IMR-90 (cell line): ENCODE data around the gene SFXN3. TPM values are rescaled to one million over a fixed set of nuclear protein-coding genes. Genes with fewer than 3 reads are reported as not detected.
A peak's percentile ranks its signal among the peaks of the same experiment; 100 is the strongest.

ENCODE experiments used
- ATAC-seq: fragments of 200-7000 bp; cut with Tn5 transposase; 2 replicates; pipeline ENCODE4 v1.9.1; 2020; ENCODE audit warnings: low read depth, mild to moderate bottlenecking, moderate library complexity
- BruUV-seq: library from RNA; stranded (reverse); fragments of 400-500 nt; replicated peaks from 2 replicates; lab custom pipeline; 2021; lab: Mats Ljungman, UMichigan
- CTCF ChIA-PET: fragments of 300-600 bp; formaldehyde crosslinking; extraction: SDS; loops from one replicate; lab custom pipeline; 2021; ENCODE audit warnings: antibody characterized with exemption; lab: Yijun Ruan, JAX
- POLR2A ChIA-PET: fragments of 300-600 bp; sonication (Branson Sonifier 250); formaldehyde crosslinking; loops from one replicate; lab custom pipeline; 2022; ENCODE audit warnings: antibody characterized with exemption; ENCODE audit not compliant: unreplicated experiment; lab: Charles Lee
- DNase-seq: peaks from one replicate; pipeline ENCODE4 v3.0.0; 2013
- H2AFZ ChIP-seq: replicated peaks from 2 replicates; pipeline ENCODE3; 2013; ENCODE audit warnings: low read length, mild to moderate bottlenecking; ENCODE audit not compliant: poor library complexity
- H2AK5ac ChIP-seq: 2 replicates; pipeline ENCODE4 v1.6.1; 2013; ENCODE audit warnings: low read depth, low read length, inconsistent platforms
- H2AK9ac ChIP-seq: replicated peaks from 2 replicates; pipeline ENCODE3; 2013; ENCODE audit warnings: mild to moderate bottlenecking, low read depth, low read length, moderate library complexity; ENCODE audit not compliant: poor library complexity
- H2BK120ac ChIP-seq: 2 replicates; pipeline ENCODE4 v1.6.1; 2013; ENCODE audit warnings: low read depth, low read length, inconsistent platforms
- H2BK15ac ChIP-seq: 3 replicates; pipeline ENCODE4 v1.6.1; 2013; ENCODE audit warnings: low read depth, low read length, inconsistent platforms
- H2BK20ac ChIP-seq: 2 replicates; pipeline ENCODE4 v1.6.1; 2013; ENCODE audit warnings: low read depth, mild to moderate bottlenecking, inconsistent platforms, low read length, moderate library complexity
- H2BK5ac ChIP-seq: 2 replicates; pipeline ENCODE4 v1.6.1; 2013; ENCODE audit warnings: mild to moderate bottlenecking, low read depth, low read length, inconsistent platforms; ENCODE audit not compliant: poor library complexity, severe bottlenecking
- H3K14ac ChIP-seq: replicated peaks from 2 replicates; pipeline ENCODE4 v1.6.1; 2013; ENCODE audit warnings: low read depth, low read length, inconsistent platforms
- H3K18ac ChIP-seq: 2 replicates; pipeline ENCODE4 v1.6.1; 2013; ENCODE audit warnings: low read depth, low read length, control low read depth
- H3K23ac ChIP-seq: 2 replicates; pipeline ENCODE4 v1.6.1; 2013; ENCODE audit warnings: low read depth, low read length, inconsistent platforms
- H3K27ac ChIP-seq: 2 replicates; pipeline ENCODE4 v1.5.1; 2013; ENCODE audit warnings: mild to moderate bottlenecking, control low read depth, low read length; ENCODE audit not compliant: insufficient read depth
- H3K27me3 ChIP-seq: 2 replicates; pipeline ENCODE4 v1.6.1; 2013; ENCODE audit warnings: low read length; ENCODE audit not compliant: control insufficient read depth, insufficient read depth
- H3K36me3 ChIP-seq: 2 replicates; pipeline ENCODE4 v1.6.1; 2013; ENCODE audit warnings: low read length, mixed read lengths; ENCODE audit not compliant: control insufficient read depth, insufficient read depth
- H3K4ac ChIP-seq: 2 replicates; pipeline ENCODE4 v1.6.1; 2013; ENCODE audit warnings: low read depth, low read length, inconsistent platforms
- H3K4me1 ChIP-seq: 2 replicates; pipeline ENCODE4 v1.6.1; 2013; ENCODE audit warnings: low read length, mixed read lengths; ENCODE audit not compliant: control insufficient read depth, insufficient read depth
- H3K4me2 ChIP-seq: 2 replicates; pipeline ENCODE4 v1.6.1; 2013; ENCODE audit warnings: low read depth, mild to moderate bottlenecking, control low read depth, low read length, moderate library complexity
- H3K4me3 ChIP-seq: 2 replicates; pipeline ENCODE4 v1.5.1; 2013; ENCODE audit warnings: low read depth, mild to moderate bottlenecking, control low read depth, low read length, moderate library complexity; ENCODE audit not compliant: insufficient read depth
- H3K56ac ChIP-seq: 2 replicates; pipeline ENCODE4 v1.6.1; 2013; ENCODE audit warnings: low read length, inconsistent platforms; ENCODE audit not compliant: insufficient read depth; ENCODE audit errors: extremely low read depth
- H3K79me1 ChIP-seq, 2 experiments: 2 replicates each; pipeline ENCODE4 v1.6.1; 2013; ENCODE audit warnings: low read length in 2 of 2, inconsistent platforms in 1 of 2, low read depth in 1 of 2
- H3K9ac ChIP-seq: 2 replicates; pipeline ENCODE4 v1.6.1; 2013; ENCODE audit warnings: low read depth, low read length, control low read depth
- H3K9me1 ChIP-seq: 2 replicates; pipeline ENCODE4 v1.6.1; 2013; ENCODE audit warnings: low read length, inconsistent platforms; ENCODE audit not compliant: insufficient read depth
- H3K9me3 ChIP-seq: 2 replicates; pipeline ENCODE4 v1.6.1; 2013; ENCODE audit warnings: low read length; ENCODE audit not compliant: control insufficient read depth, insufficient read depth
- H4K20me1 ChIP-seq: 2 replicates; pipeline ENCODE4 v1.6.1; 2013; ENCODE audit warnings: low read length, inconsistent platforms; ENCODE audit not compliant: insufficient read depth
- H4K5ac ChIP-seq: 2 replicates; pipeline ENCODE4 v1.6.1; 2013; ENCODE audit warnings: mild to moderate bottlenecking, low read depth, low read length, control low read depth
- H4K8ac ChIP-seq, 2 experiments: 2 replicates each; pipeline ENCODE4 v1.6.1; 2013; ENCODE audit warnings: low read depth in 2 of 2, low read length in 2 of 2, control low read depth in 1 of 2, inconsistent platforms in 1 of 2
- H4K91ac ChIP-seq: 2 replicates; pipeline ENCODE4 v1.6.1; 2013; ENCODE audit warnings: low read depth, low read length, inconsistent platforms; ENCODE audit not compliant: insufficient read depth
- BHLHE40 ChIP-seq: fragments of 150-350 bp; IDR thresholded peaks from 2 replicates; pipeline ENCODE4 v1.6.1; 2016; ENCODE audit warnings: mild to moderate bottlenecking, low read depth, low read length
- CEBPB ChIP-seq: IDR thresholded peaks from 2 replicates; pipeline ENCODE4 v1.6.1; 2012; ENCODE audit warnings: low read depth, low read length, improper control_type of control experiment
- CHD1 ChIP-seq: IDR thresholded peaks from 2 replicates; pipeline ENCODE4 v1.6.1; 2012; ENCODE audit warnings: low read depth, low read length, improper control_type of control experiment
- FOS ChIP-seq: fragments of 150-350 bp; IDR thresholded peaks from 2 replicates; pipeline ENCODE4 v1.6.1; 2016; ENCODE audit warnings: low read depth, low read length
- MAFK ChIP-seq: IDR thresholded peaks from 2 replicates; pipeline ENCODE4 v1.6.1; 2012; ENCODE audit warnings: low read depth, low read length, improper control_type of control experiment
- MAZ ChIP-seq: IDR thresholded peaks from 2 replicates; pipeline ENCODE4 v1.6.1; 2012; ENCODE audit warnings: low read depth, mild to moderate bottlenecking, low read length, improper control_type of control experiment, moderate library complexity, borderline replicate concordance
- MXI1 ChIP-seq: IDR thresholded peaks from 2 replicates; pipeline ENCODE4 v1.6.1; 2012; ENCODE audit warnings: low read depth, mild to moderate bottlenecking, low read length, moderate library complexity, borderline replicate concordance
- NFE2L2 ChIP-seq: fragments of 150-350 bp; IDR thresholded peaks from 2 replicates; pipeline ENCODE4 v1.6.1; 2016; ENCODE audit warnings: low read depth, mild to moderate bottlenecking, low read length
- POLR2A ChIP-seq: IDR thresholded peaks from 2 replicates; pipeline ENCODE4 v1.6.1; 2012; ENCODE audit warnings: mild to moderate bottlenecking, low read depth, low read length
- RAD21 ChIP-seq: IDR thresholded peaks from 2 replicates; pipeline ENCODE4 v1.6.1; 2012; ENCODE audit warnings: low read length, improper control_type of control experiment
- RFX5 ChIP-seq: IDR thresholded peaks from 2 replicates; pipeline ENCODE4 v1.8.0; 2012; ENCODE audit warnings: low read depth, mild to moderate bottlenecking, low read length, moderate library complexity
- SMC3 ChIP-seq: fragments of 150-350 bp; IDR thresholded peaks from 2 replicates; pipeline ENCODE4 v1.6.1; 2016; ENCODE audit warnings: low read depth, mild to moderate bottlenecking, antibody characterized with exemption, low read length, moderate library complexity
- WGBS, 2 experiments: methylation state at CpG; one replicate each; pipeline versions ENCODE4 v1.1.5 to v1.1.7; 2013; ENCODE audit warnings: missing lambda C conversion rate in 2 of 2; ENCODE audit not compliant: insufficient read length in 1 of 2; ENCODE audit errors: extremely low coverage in 2 of 2; 5-methylcytosine and 5-hydroxymethylcytosine counted together
- dilution Hi-C: fragments of 300-500 bp; cut with HindIII; formaldehyde crosslinking; loops from one replicate; pipeline ENCODE4 v1.14.3; 2018; ENCODE audit warnings: low sequenced_read_pairs; ENCODE audit not compliant: unreplicated experiment
- in situ Hi-C: fragments of 300-500 bp; cut with MboI; formaldehyde crosslinking; loops from 3 replicates; pipeline ENCODE4 v1.14.3; 2019; ENCODE audit warnings: low sequenced_read_pairs, inconsistent platforms, mixed read lengths
- intact Hi-C: fragments of 100-400 bp; cut with micrococcal nuclease; formaldehyde crosslinking; loops from 2 replicates; pipeline ENCODE4 v1.10.0; 2022
- polyA plus RNA-seq, 3 experiments: library from polyadenylated mRNA; depleted of rRNA; stranded (reverse); fragments of >200 nt; gene quantifications; 2 replicates each; pipeline ENCODE4 v1.2.3, GENCODE V29; 2012; ENCODE audit warnings: low replicate concordance in 1 of 3
- total RNA-seq: library from RNA; depleted of rRNA; stranded (reverse); fragments of >200 nt; gene quantifications from 2 replicates; pipeline ENCODE4 v1.2.3, GENCODE V29; 2012

Gene SFXN3
- total and polyA plus RNA-seq, 2 of the 4 experiments (the other 2 are of a cell fraction), result 64.7 to 77.2 TPM

DNA sequence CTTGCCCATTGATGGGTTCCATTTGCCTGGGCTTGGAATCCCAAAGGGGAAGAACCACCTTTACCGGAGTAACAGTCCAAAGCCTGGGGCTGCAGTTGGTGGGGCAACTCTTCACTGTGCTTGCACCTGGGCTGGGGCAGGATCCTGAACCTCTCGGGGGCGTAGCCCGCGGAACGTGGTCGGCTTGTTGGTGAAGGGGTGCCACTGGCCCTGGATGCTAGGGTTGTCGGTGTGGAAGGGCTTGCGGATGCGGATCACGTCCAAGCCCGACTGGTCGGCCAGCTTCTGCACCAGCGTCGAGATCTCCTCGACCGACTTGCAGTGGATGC is 44.4 kb upstream of the SFXN3 start:
- peak overlapping the region; percentile 93 for H3K4me2 ChIP-seq
- no peak overlapping the region for H3K18ac ChIP-seq
- peaks cover 60 to 67% of the 10 kb centered on the region in 2 experiments for H3K79me1 ChIP-seq
- WGBS, 2 experiments, result 31% methylated on average over 12 of the region's 17 CpGs; no CpG with 5 or more reads in 1 of the 2 experiments
- DNase-seq, result no peak
- H3K27me3 ChIP-seq, result no peaks in the 10 kb centered on the region
- ChIA-PET CTCF (interaction anchor here (1.5 kb wide), 1 partner anchor 28 kb away, joined by 3 read pairs; no protein-coding TSS in a partner anchor), POLR2A (no interaction called here)
- H3K9ac ChIP-seq, result peak overlapping the region; percentile 97
- no peak overlapping the region for H2BK120ac ChIP-seq
- 0 out of 2 replicates have a peak, but pooled peaks cover 3% of the 10 kb centered on the region for H4K20me1 ChIP-seq
- H2AK9ac ChIP-seq, result peak overlapping the region; percentile 98
- H3K4me1 ChIP-seq, result peaks cover 8% of the 10 kb centered on the region; the same call in 1 of the 2 replicates
- no peak overlapping the region; the same call in 1 of the 2 replicates for H4K91ac ChIP-seq
- H2BK20ac ChIP-seq, result no peak overlapping the region
- peaks cover 9% of the 10 kb centered on the region for H3K9me1 ChIP-seq
- no peaks in the 10 kb centered on the region for H3K9me3 ChIP-seq
- peak overlapping the region; percentile 73; the same call in 1 of the 2 replicates for H3K23ac ChIP-seq
- H2AFZ ChIP-seq, result peak overlapping the region; percentile 99
- intact Hi-C loops (no loop called here), dilution Hi-C loops (no loop called here), in situ Hi-C loops (no loop called here)
- ATAC-seq, result no peak
- H3K36me3 ChIP-seq, result peaks cover 31% of the 10 kb centered on the region
- H3K4me3 ChIP-seq, result peak overlapping the region; percentile 90
- H3K56ac ChIP-seq, result no peak overlapping the region
- H3K4ac ChIP-seq, result peak overlapping the region; percentile 99
- H2BK15ac ChIP-seq, result no peak overlapping the region
- TSS peak; percentile 95 for BruUV-seq
- peak overlapping the region; percentile 88 for H2AK5ac ChIP-seq
- no peak overlapping the region for H2BK5ac ChIP-seq
- TF ChIP-seq MXI1, result no peak
- no peak for TF ChIP-seq POLR2A
- no peak for TF ChIP-seq MAZ
- TF ChIP-seq RAD21, result no peak
- TF ChIP-seq CEBPB, result no peak
- TF ChIP-seq BHLHE40, result no peak
- no peak for TF ChIP-seq FOS
- TF ChIP-seq MAFK, result no peak
- TF ChIP-seq CHD1, result no peak
- TF ChIP-seq RFX5, result no peak
- no peak for TF ChIP-seq NFE2L2
- TF ChIP-seq SMC3, result no peak
- peak overlapping the region; percentile 95 to 100; a peak in 3 of 4 replicates for H4K8ac ChIP-seq
- peak overlapping the region; percentile 98 for H3K27ac ChIP-seq
- peak overlapping the region; percentile 96 for H4K5ac ChIP-seq
- H3K14ac ChIP-seq, result peak overlapping the region; percentile 99; the same call in 1 of the 2 replicates
